ENCODE results near the gene SLAMF8. TPM values are rescaled to one million over a fixed set of nuclear protein-coding genes. Genes with fewer than 3 reads are reported as not detected.

Gene SLAMF8
- total RNA-seq, 1 donor from 2014 or later: 1.00 TPM

GRCh38 chr1:159884296-159884695 lies 57.6 kb downstream of the SLAMF8 start:
- no peak for DNase-seq
- no peak for ATAC-seq (ENCODE audit: poor library complexity)
- intact Hi-C loops (cut with DNase I): no loop called here

Other genes starting within 250 kb of the SLAMF8 start
- 0.32 TPM for gene APCS, start 239.0 kb upstream of the SLAMF8 start, total RNA-seq
- gene CRP, start 112.3 kb upstream of the SLAMF8 start, total RNA-seq: not detected
- 15.5 TPM for gene DUSP23, start 45.9 kb upstream of the SLAMF8 start, total RNA-seq
- 0.32 TPM for gene FCRL6, start 24.5 kb upstream of the SLAMF8 start, total RNA-seq
- not detected for gene VSIG8, start 35.8 kb downstream of the SLAMF8 start, total RNA-seq
- 1.2 TPM for gene CFAP45, start 73.3 kb downstream of the SLAMF8 start, total RNA-seq
- 116 TPM for gene TAGLN2, start 98.6 kb downstream of the SLAMF8 start, total RNA-seq
- 0.30 TPM for gene IGSF9, start 118.7 kb downstream of the SLAMF8 start, total RNA-seq
- gene SLAMF9, start 127.4 kb downstream of the SLAMF8 start, total RNA-seq: not detected
- 2.0 TPM for gene PIGM, start 205.1 kb downstream of the SLAMF8 start, total RNA-seq
- gene KCNJ10, start 243.3 kb downstream of the SLAMF8 start, total RNA-seq: 0.16 TPM

Measured in Right ventricle myocardium superior (tissue), 1 donor.